SU-DHL-6 (cell line): ENCODE data around the gene FRAS1.

ENCODE experiments used
- H2AFZ ChIP-seq: fragments of 200-600 bp; sonication (generic); 2 replicates; pipeline ENCODE4 v1.6.1; 2014; ENCODE audit warnings: low read depth, mild to moderate bottlenecking, moderate library complexity, mixed read lengths, antibody characterized with exemption, low read length; ENCODE audit not compliant: severe bottlenecking
- H3F3A ChIP-seq: fragments of 200-600 bp; shearing (Covaris generic); 2 replicates; pipeline ENCODE4 v1.6.0; 2016; ENCODE audit warnings: antibody characterized with exemption, mild to moderate bottlenecking; ENCODE audit not compliant: insufficient read depth
- H3K27ac ChIP-seq: fragments of 200-600 bp; sonication (generic); 2 replicates; pipeline ENCODE4 v1.5.1; 2016; ENCODE audit warnings: low read depth, mild to moderate bottlenecking, low read length, moderate library complexity, mixed read lengths
- H3K27me3 ChIP-seq: fragments of 200-600 bp; sonication (generic), shearing (Covaris generic); 2 replicates; pipeline ENCODE4 v1.6.0; 2014; ENCODE audit warnings: mild to moderate bottlenecking, low read length
- H3K36me3 ChIP-seq: fragments of 200-600 bp; sonication (generic); 2 replicates; pipeline ENCODE4 v1.6.1; 2014; ENCODE audit warnings: mild to moderate bottlenecking, low read length, mixed read lengths
- H3K4me2 ChIP-seq: fragments of 300-600, 200-600 bp; shearing (Covaris generic), sonication (generic); 2 replicates; pipeline ENCODE4 v1.6.0; 2014; ENCODE audit warnings: low read length, low read depth, mild to moderate bottlenecking; ENCODE audit not compliant: poor library complexity, severe bottlenecking
- H3K4me3 ChIP-seq: fragments of 200-600 bp; sonication (generic); 2 replicates; pipeline ENCODE4 v1.5.1; 2014; ENCODE audit warnings: antibody characterized with exemption, low read length, mild to moderate bottlenecking, mixed read lengths; ENCODE audit not compliant: insufficient read depth, poor library complexity, severe bottlenecking
- H3K79me2 ChIP-seq: fragments of 200-600 bp; sonication (generic); 2 replicates; pipeline ENCODE4 v1.6.1; 2014; ENCODE audit warnings: mild to moderate bottlenecking, low read length, moderate library complexity; ENCODE audit not compliant: insufficient read depth
- H3K9ac ChIP-seq: fragments of 200-600 bp; sonication (generic); 2 replicates; pipeline ENCODE4 v1.7.0; 2014; ENCODE audit warnings: mild to moderate bottlenecking, low read length
- H3K9me2 ChIP-seq: fragments of 200-600 bp; sonication (generic); replicated peaks from 2 replicates; pipeline ENCODE4 v1.6.1; 2014; ENCODE audit warnings: low read length; ENCODE audit not compliant: insufficient read depth
- H3K9me3 ChIP-seq: fragments of 200-600 bp; sonication (generic); 2 replicates; pipeline ENCODE4 v1.6.1; 2014; ENCODE audit warnings: low read length, mixed read lengths; ENCODE audit not compliant: insufficient read depth
- H4K20me1 ChIP-seq: fragments of 200-600 bp; sonication (generic); 2 replicates; pipeline ENCODE4 v1.6.1; 2014; ENCODE audit warnings: low read depth, mild to moderate bottlenecking, antibody characterized with exemption, low read length, moderate library complexity, mixed read lengths
- CTCF ChIP-seq: fragments of 200-600 bp; sonication (generic); IDR thresholded peaks from one replicate; pipeline ENCODE4 v1.5.1; 2017; ENCODE audit warnings: antibody characterized with exemption, mild to moderate bottlenecking, low read length, moderate library complexity; ENCODE audit not compliant: insufficient read depth, poor library complexity, severe bottlenecking
- EZH2phosphoT487 ChIP-seq: fragments of 200-600 bp; sonication (generic), shearing (Covaris generic); conservative IDR thresholded peaks from 2 replicates; pipeline ENCODE4 v1.6.1; 2018; ENCODE audit warnings: mild to moderate bottlenecking, antibody characterized with exemption, low read length, moderate library complexity, mixed read lengths

Gene FRAS1

GRCh38 chr4:78131403-78131802 is 74.3 kb downstream of the FRAS1 start:
- Histone ChIP-seq H3K27me3 (no peaks in the 10 kb centered on the region), H3F3A (no peaks in the 10 kb centered on the region), H3K36me3 (no peaks in the 10 kb centered on the region), H3K4me3 (no peak overlapping the region), H3K27ac (no peak overlapping the region), H3K9ac (no peak overlapping the region), H4K20me1 (no peaks in the 10 kb centered on the region), H2AFZ (no peak overlapping the region), H3K79me2 (no peaks in the 10 kb centered on the region), H3K9me2 (no peaks in the 10 kb centered on the region), H3K4me2 (no peak overlapping the region), H3K9me3 (no peaks in the 10 kb centered on the region)
- no peak for TF ChIP-seq CTCF
- no peak for TF ChIP-seq EZH2phosphoT487

- H3K9ac ChIP-seq, result no peak overlapping the region
- no peaks in the 10 kb centered on the region for H3K79me2 ChIP-seq
- no peaks in the 10 kb centered on the region for H4K20me1 ChIP-seq
- no peaks in the 10 kb centered on the region for H3K36me3 ChIP-seq
- no peak overlapping the region for H2AFZ ChIP-seq
- no peak overlapping the region for H3K4me3 ChIP-seq
- H3F3A ChIP-seq, result no peaks in the 10 kb centered on the region
- no peaks in the 10 kb centered on the region for H3K9me3 ChIP-seq
- H3K27ac ChIP-seq, result no peak overlapping the region
- H3K9me2 ChIP-seq, result no peaks in the 10 kb centered on the region
- no peaks in the 10 kb centered on the region for H3K27me3 ChIP-seq
- H3K4me2 ChIP-seq, result no peak overlapping the region
- no peak for TF ChIP-seq EZH2phosphoT487
- no peak for TF ChIP-seq CTCF
Measured at GRCh38 chr4:78136109-78137081, 79.3 kb downstream of the FRAS1 start.

GRCh38 chr4:78137532-78137931 is 80.4 kb downstream of the FRAS1 start:
- Histone ChIP-seq H3K4me2 (no peak overlapping the region), H4K20me1 (no peaks in the 10 kb centered on the region), H3K36me3 (no peaks in the 10 kb centered on the region), H3K79me2 (no peaks in the 10 kb centered on the region), H3K27me3 (no peaks in the 10 kb centered on the region), H3K4me3 (no peak overlapping the region), H3F3A (no peaks in the 10 kb centered on the region), H3K9me3 (no peaks in the 10 kb centered on the region), H3K9me2 (no peaks in the 10 kb centered on the region), H3K9ac (no peak overlapping the region), H3K27ac (no peak overlapping the region), H2AFZ (no peak overlapping the region)
- TF ChIP-seq CTCF, result no peak
- no peak for TF ChIP-seq EZH2phosphoT487
